KG1 (cell line): Measurements from ENCODE around the gene KANSL2.
"Not testable (repeated sequence)": the region's sequence is repeated elsewhere in the genome, so short reads cannot be mapped to it uniquely, and the experiment has no call there.

Experiments used
- DNase-seq: peaks from one replicate; lab custom pipeline; 2025; lab: John Stamatoyannopoulos, UW

The KANSL2 gene

GRCh38 chr12:48683534-48683933, 1.5 kb upstream of the KANSL2 start:
- DNase-seq, result no peak

GRCh38 chr12:48682927-48683326, 889 bp upstream of the KANSL2 start:
- DNase-seq, result no peak

- not testable (repeated sequence) for DNase-seq
Observed at GRCh38 chr12:48682533-48682905, 481 bp upstream of the KANSL2 start.

- no peak for DNase-seq
Observed at GRCh38 chr12:48681399-48681709, 684 bp downstream of the KANSL2 start.

- DNase-seq, result no peak
Observed at GRCh38 chr12:48680861-48681260, 1.2 kb downstream of the KANSL2 start.

- no peak for DNase-seq
Observed at GRCh38 chr12:48678551-48679185, 3.4 kb downstream of the KANSL2 start.

GRCh38 chr12:48671231-48671856, 10.7 kb downstream of the KANSL2 start:
- DNase-seq, result no peak

- DNase-seq, result no peak
Observed at GRCh38 chr12:48668996-48669395, 13.0 kb downstream of the KANSL2 start.

- no peak for DNase-seq
Observed at GRCh38 chr12:48659863-48660262, 22.2 kb downstream of the KANSL2 start.

GRCh38 chr12:48651681-48652080, 30.4 kb downstream of the KANSL2 start:
- DNase-seq, result no peak

- not testable (repeated sequence) for DNase-seq
Observed at GRCh38 chr12:48645354-48645753, 36.7 kb downstream of the KANSL2 start.

- DNase-seq, result no peak
Observed at GRCh38 chr12:48643011-48643410, 39.0 kb downstream of the KANSL2 start.

GRCh38 chr12:48641752-48642555, 40.1 kb downstream of the KANSL2 start:
- DNase-seq, result not testable (repeated sequence)

- DNase-seq, result no peak
Observed at GRCh38 chr12:48640854-48641253, 41.2 kb downstream of the KANSL2 start.

- DNase-seq, result no peak
Observed at GRCh38 chr12:48640428-48640827, 41.6 kb downstream of the KANSL2 start.

GRCh38 chr12:48631071-48631470, 51.0 kb downstream of the KANSL2 start:
- no peak for DNase-seq

- no peak for DNase-seq
Observed at GRCh38 chr12:48630346-48630745, 51.7 kb downstream of the KANSL2 start.

- DNase-seq, result no peak
Observed at GRCh38 chr12:48629541-48629940, 52.5 kb downstream of the KANSL2 start.

- no peak for DNase-seq
Observed at GRCh38 chr12:48627556-48627955, 54.5 kb downstream of the KANSL2 start.

- not testable (repeated sequence) for DNase-seq
Observed at GRCh38 chr12:48622997-48623396, 59.0 kb downstream of the KANSL2 start.

- DNase-seq, result peak; percentile 30
Observed at GRCh38 chr12:48618541-48618940, 63.5 kb downstream of the KANSL2 start.

- no peak for DNase-seq
Observed at GRCh38 chr12:48615681-48616080, 66.4 kb downstream of the KANSL2 start.

GRCh38 chr12:48613321-48613720, 68.7 kb downstream of the KANSL2 start:
- no peak for DNase-seq
